Endothelial cell of umbilical vein (primary cell): ENCODE results near the gene OPCML. TPM values are rescaled to one million over a fixed set of nuclear protein-coding genes. Genes with fewer than 3 reads are reported as not detected.

Experiments
- BruUV-seq: library from RNA; stranded (reverse); fragments of 400-500 nt; replicated peaks from 2 replicates; lab custom pipeline; 2021; lab: Mats Ljungman, UMichigan
- CTCF ChIA-PET: fragments of 300-600, 350-600 bp; sonication (Branson Sonifier 250); formaldehyde crosslinking; loops from one replicate; lab custom pipeline; 2021; ENCODE audit warnings: antibody characterized with exemption, inconsistent platforms; lab: Charles Lee
- POLR2A ChIA-PET: fragments of 300-600, 350-600 bp; sonication (Branson Sonifier 250); formaldehyde crosslinking; loops from one replicate; lab custom pipeline; 2021; ENCODE audit warnings: antibody characterized with exemption, inconsistent platforms; lab: Charles Lee
- DNase-seq: peaks from one replicate; pipeline ENCODE4 v3.0.0-alpha.2; 2011; ENCODE audit warnings: low read depth, low spot score
- FAIRE-seq: peaks from 2 replicates; lab custom pipeline; 2011; peaks lifted over from hg19 to GRCh38; lab: Jason Lieb, UNC
- H2AFZ ChIP-seq: 2 replicates; pipeline ENCODE4 v1.6.0; 2012; ENCODE audit warnings: low read depth, low read length, control low read depth, inconsistent platforms
- H3K27ac ChIP-seq: 2 replicates; pipeline ENCODE4 v1.5.1; 2011; ENCODE audit warnings: low read depth, mild to moderate bottlenecking, control low read depth, low read length, moderate library complexity; ENCODE audit not compliant: insufficient read depth
- H3K27me3 ChIP-seq, 2 experiments: 2 replicates each; pipeline versions ENCODE4 v1.6.0 to v1.6.1; 2011; ENCODE audit warnings: low read length in 2 of 2, mixed read lengths in 1 of 2; ENCODE audit not compliant: control insufficient read depth in 2 of 2, insufficient read depth in 2 of 2
- H3K36me3 ChIP-seq, 2 experiments: 2 replicates in 1 of 2; 3 replicates in 1 of 2; pipeline ENCODE4 v1.5.1; 2011; ENCODE audit warnings: low read length in 2 of 2, mild to moderate bottlenecking in 1 of 2, moderate library complexity in 1 of 2; ENCODE audit not compliant: control insufficient read depth in 2 of 2, insufficient read depth in 2 of 2; ENCODE audit errors: extremely low read depth in 1 of 2
- H3K4me1 ChIP-seq: 3 replicates; pipeline ENCODE4 v1.5.1; 2011; ENCODE audit warnings: mild to moderate bottlenecking, low read length; ENCODE audit not compliant: control insufficient read depth, insufficient read depth; ENCODE audit errors: extremely low read depth
- H3K4me2 ChIP-seq: 2 replicates; pipeline ENCODE4 v1.6.1; 2011; ENCODE audit warnings: low read length, control low read depth, mixed read lengths; ENCODE audit not compliant: insufficient read depth
- H3K4me3 ChIP-seq, 3 experiments: fragments of 200-600 bp in 1 of 3; sonication (generic), shearing (Covaris generic) in 1 of 3; replicated peaks in 1 of 3; 2 replicates each; pipeline ENCODE4 v1.5.1; 2011 to 2016; ENCODE audit warnings: control low read depth in 3 of 3, low read length in 3 of 3, mild to moderate bottlenecking in 2 of 3, inconsistent platforms in 1 of 3, low read depth in 1 of 3, moderate library complexity in 1 of 3; ENCODE audit not compliant: insufficient read depth in 1 of 3
- H3K79me2 ChIP-seq: 2 replicates; pipeline ENCODE4 v1.6.0; 2012; ENCODE audit warnings: low read length, inconsistent platforms; ENCODE audit not compliant: control insufficient read depth, insufficient read depth
- H3K9ac ChIP-seq: replicated peaks from 2 replicates; pipeline ENCODE3; 2011; ENCODE audit warnings: low read length, control low read depth; ENCODE audit not compliant: insufficient read depth; ENCODE audit errors: extremely low read depth
- H3K9me1 ChIP-seq: replicated peaks from 3 replicates; pipeline ENCODE4 v1.6.0; 2011; ENCODE audit warnings: mild to moderate bottlenecking, low read length; ENCODE audit not compliant: control insufficient read depth, insufficient read depth; ENCODE audit errors: extremely low read depth
- H3K9me3 ChIP-seq: replicated peaks from 2 replicates; pipeline ENCODE4 v1.5.1; 2012; ENCODE audit warnings: low read length, inconsistent platforms; ENCODE audit not compliant: control insufficient read depth, insufficient read depth
- H4K20me1 ChIP-seq: replicated peaks from 2 replicates; pipeline ENCODE3; 2011; ENCODE audit warnings: mild to moderate bottlenecking, low read length; ENCODE audit not compliant: control insufficient read depth, insufficient read depth; ENCODE audit errors: extremely low read depth
- CTCF ChIP-seq, 2 donors: IDR thresholded peaks; 1 replicate in 1 of 2; 2 replicates in 1 of 2; pipeline ENCODE4 v1.5.1; 2011; ENCODE audit warnings: low read length in 2 of 2, mild to moderate bottlenecking in 2 of 2, moderate library complexity in 2 of 2, control low read depth in 1 of 2, inconsistent platforms in 1 of 2, low read depth in 1 of 2; ENCODE audit not compliant: insufficient read depth in 1 of 2; ENCODE audit errors: extremely low read depth in 1 of 2
- EZH2 ChIP-seq: IDR thresholded peaks from 2 replicates; pipeline ENCODE4 v1.6.1; 2012; ENCODE audit warnings: borderline replicate concordance, low read depth, mild to moderate bottlenecking, moderate library complexity, low read length, inconsistent platforms; ENCODE audit not compliant: severe bottlenecking
- FOS ChIP-seq: IDR thresholded peaks from 2 replicates; pipeline ENCODE4 v1.6.1; 2011; ENCODE audit warnings: mild to moderate bottlenecking, low read length, moderate library complexity, borderline replicate concordance; ENCODE audit not compliant: insufficient read depth
- GATA2 ChIP-seq: IDR thresholded peaks from 2 replicates; pipeline ENCODE4 v1.7.0; 2011; ENCODE audit warnings: low read depth, mild to moderate bottlenecking, moderate library complexity, mixed read lengths, low read length; ENCODE audit not compliant: insufficient read length, insufficient read depth
- JUN ChIP-seq: IDR thresholded peaks from 2 replicates; pipeline ENCODE4 v1.6.1; 2011; ENCODE audit warnings: borderline replicate concordance, low read depth; ENCODE audit not compliant: insufficient read length, insufficient read depth
- MYC ChIP-seq: IDR thresholded peaks from one replicate; pipeline ENCODE4 v1.6.1; 2011; ENCODE audit warnings: mild to moderate bottlenecking, low read depth, low read length
- POLR2A ChIP-seq: IDR thresholded peaks from 2 replicates; pipeline ENCODE4 v1.6.1; 2012; ENCODE audit warnings: low read depth, mild to moderate bottlenecking, control low read depth, low read length
- POLR2AphosphoS5 ChIP-seq: IDR thresholded peaks from 2 replicates; pipeline ENCODE4 v1.6.1; 2012; ENCODE audit warnings: low read depth, mild to moderate bottlenecking, control low read depth, low read length, moderate library complexity; ENCODE audit not compliant: insufficient read depth
- dilution Hi-C: fragments of 300-500 bp; cut with MboI; formaldehyde crosslinking; loops from one replicate; pipeline ENCODE4 v1.15.0; 2019; ENCODE audit warnings: low sequenced_read_pairs; ENCODE audit not compliant: extremely low pct_ligation_motif_present
- intact Hi-C: fragments of 100-400 bp; cut with micrococcal nuclease; formaldehyde crosslinking; loops from one replicate; pipeline ENCODE4 v1.10.0; 2022
- polyA plus RNA-seq, 4 experiments: library from polyadenylated mRNA; depleted of rRNA in 3 of 4; stranded (reverse) in 3 of 4; unstranded in 1 of 4; fragments of >200 nt; gene quantifications; 2 replicates each; pipeline versions ENCODE4 v1.2.1 to v1.2.3, GENCODE V29; 2011 to 2012; ENCODE audit warnings: missing spikeins in 1 of 4
- total RNA-seq: library from RNA; stranded (reverse); gene quantifications from 2 replicates; pipeline ENCODE4 v1.2.3, GENCODE V29; 2021
- TF ChIP-seq, protein P1 (sequence below): IDR thresholded peaks from 2 replicates; pipeline ENCODE4 v1.6.1; 2011; ENCODE audit not compliant: insufficient read depth, insufficient read length

Gene OPCML
- total and polyA plus RNA-seq, 2 donors (not counting 3 experiments of a cell fraction or from before 2014, with no cell fraction given) = not detected

DNA sequence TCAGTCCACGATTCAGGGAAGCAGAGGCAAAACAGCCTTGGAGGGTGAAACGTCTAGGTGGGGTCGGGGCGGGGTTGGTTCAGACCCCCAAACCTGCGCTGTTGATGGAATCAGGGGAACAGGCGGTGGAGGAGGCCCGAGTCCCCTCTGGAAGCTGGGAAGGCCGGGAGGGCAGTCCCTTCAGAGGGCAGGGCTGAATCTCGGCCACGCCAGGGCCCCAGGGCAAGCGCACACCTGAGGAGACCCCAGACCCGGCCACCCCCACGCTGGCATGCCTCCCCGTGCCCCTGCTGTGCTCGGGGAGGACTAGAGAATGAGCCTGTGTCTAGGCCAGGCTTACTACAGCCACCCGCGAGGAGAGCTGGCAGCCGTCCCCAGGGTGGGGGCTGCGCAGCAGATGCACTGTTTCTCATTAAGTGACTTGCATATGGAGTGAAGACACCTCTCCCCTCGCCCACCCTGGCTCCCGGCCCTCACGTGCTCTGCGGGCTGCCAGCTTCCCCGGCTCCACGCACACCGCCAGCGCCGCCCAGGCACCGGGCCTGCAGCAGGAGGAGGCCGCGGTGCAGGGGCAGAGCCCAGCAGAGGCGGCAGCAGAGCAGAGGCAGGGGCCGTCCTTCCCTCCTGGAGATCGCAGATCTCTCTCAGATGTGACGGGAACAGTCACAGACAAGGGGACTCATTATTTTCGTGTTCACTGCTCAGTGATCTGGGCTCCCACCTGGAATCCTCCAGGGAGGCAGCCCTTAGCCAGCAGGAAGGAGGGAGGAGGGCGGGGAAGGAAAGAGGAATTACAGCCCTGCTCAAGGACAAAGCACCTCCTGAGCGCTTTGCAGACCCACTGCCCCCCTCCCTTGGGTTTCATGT lies 47.1 kb upstream of the OPCML start:
- Histone ChIP-seq H3K9me1 (no peaks in the 10 kb centered on the region), H2AFZ (no peak overlapping the region), H3K4me2 (no peak overlapping the region), H3K9ac (no peak overlapping the region), H3K27ac (no peak overlapping the region), H3K4me3 (no peak overlapping the region), H3K36me3 (no peaks in the 10 kb centered on the region), H3K79me2 (no peaks in the 10 kb centered on the region), H4K20me1 (no peaks in the 10 kb centered on the region), H3K4me1 (no peaks in the 10 kb centered on the region), H3K9me3 (peaks cover 5% of the 10 kb centered on the region), H3K27me3 (no peaks in the 10 kb centered on the region)
- ChIA-PET CTCF (no interaction called here), POLR2A (no interaction called here)
- TF ChIP-seq JUN (no peak), POLR2A (no peak), GATA2 (no peak), CTCF (IDR thresholded peaks at IDR 0.05; ENCODE audit: extremely low read depth in 1 of 2, insufficient read depth in 1 of 2, low read depth in 1 of 2, low read length in 2 of 2) (no peak), EZH2 (no peak), MYC (no peak), FOS (no peak), POLR2AphosphoS5 (no peak)
- TF ChIP-seq, protein P1, sequence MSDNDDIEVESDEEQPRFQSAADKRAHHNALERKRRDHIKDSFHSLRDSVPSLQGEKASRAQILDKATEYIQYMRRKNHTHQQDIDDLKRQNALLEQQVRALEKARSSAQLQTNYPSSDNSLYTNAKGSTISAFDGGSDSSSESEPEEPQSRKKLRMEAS = no peak
- DNase-seq (no peak), FAIRE-seq (no peak)
- dilution Hi-C loops = no loop called here
- BruUV-seq = no TSS peak
- intact Hi-C loops = no loop called here
